Sigmoid colon (tissue), 7 donors: ENCODE data around the gene TMEM203. TPM values are rescaled to one million over a fixed set of nuclear protein-coding genes. Genes with fewer than 3 reads are reported as not detected.
"Not testable (repeated sequence)": the region's sequence is repeated elsewhere in the genome, so short reads cannot be mapped to it uniquely, and the experiment has no call there.

Experiments
- DNase-seq: peaks from one replicate; pipeline ENCODE4 v3.0.0-alpha.2; 2019
- H3K27ac ChIP-seq, 4 donors: fragments of 200-600 bp; sonication (generic); one replicate each; pipeline ENCODE4 v1.5.1; 2016 to 2019; ENCODE audit warnings: mild to moderate bottlenecking in 1 of 4
- H3K27me3 ChIP-seq, 3 donors: fragments of 200-600 bp; sonication (generic); one replicate each; pipeline ENCODE4 v1.5.1; 2019; ENCODE audit warnings: mild to moderate bottlenecking in 1 of 3
- H3K36me3 ChIP-seq, 4 donors: fragments of 200-600 bp; sonication (generic); one replicate each; pipeline ENCODE4 v1.5.1; 2016 to 2019
- H3K4me1 ChIP-seq, 4 donors: fragments of 200-600 bp; sonication (generic); one replicate each; pipeline ENCODE4 v1.5.1; 2017 to 2019
- H3K4me3 ChIP-seq, 4 donors: fragments of 200-600 bp; sonication (generic); one replicate each; pipeline ENCODE4 v1.5.1; 2017 to 2019; ENCODE audit warnings: mild to moderate bottlenecking in 2 of 4, moderate library complexity in 1 of 4
- H3K9me3 ChIP-seq, 4 donors: fragments of 200-600 bp in 3 of 4; sonication (generic) in 3 of 4; one replicate each; pipeline versions ENCODE4 v1.5.1 to v1.6.1; 2013 to 2019
- EP300 ChIP-seq, 4 donors: sonication (generic); formaldehyde crosslinking; IDR thresholded peaks; one replicate each; pipeline ENCODE4 v1.6.1; 2017; ENCODE audit warnings: antibody characterized with exemption in 4 of 4
- POLR2A ChIP-seq, 2 donors: fragments of 450-650 bp; IDR thresholded peaks; one replicate each; pipeline ENCODE4 v1.6.1; 2016; ENCODE audit warnings: antibody characterized with exemption in 2 of 2, mild to moderate bottlenecking in 2 of 2, moderate library complexity in 2 of 2
- POLR2AphosphoS5 ChIP-seq, 4 donors: sonication (generic); formaldehyde crosslinking; IDR thresholded peaks; one replicate each; pipeline ENCODE4 v1.6.1; 2017; ENCODE audit warnings: antibody characterized with exemption in 4 of 4
- WGBS, 2 donors: extraction: QIAGEN DNeasy Blood & Tissue Kit; methylation state at CpG; one replicate each; pipeline ENCODE4 v1.1.7; 2013; 5-methylcytosine and 5-hydroxymethylcytosine counted together
- intact Hi-C: fragments of 100-400 bp; cut with DNase I; formaldehyde crosslinking; loops from one replicate; pipeline ENCODE4 v1.15.1; 2023
- polyA plus RNA-seq, 3 donors: library from polyadenylated mRNA; stranded (reverse); fragments of 200-250 nt; gene quantifications; one replicate each; pipeline ENCODE4 v1.2.3, GENCODE V29; 2013
- total RNA-seq, 4 donors: library from RNA; depleted of rRNA; stranded (reverse); fragments of >200 nt; gene quantifications; one replicate each; pipeline ENCODE4 v1.1.0, GENCODE V29; 2016
- TF ChIP-seq, protein P1 (sequence below), 4 experiments: fragments of 450-650 bp in 3 of 4; fragments of 200-600 bp in 1 of 4; IDR thresholded peaks; one replicate each; pipeline ENCODE4 v1.5.1; 2016 to 2019; ENCODE audit warnings: antibody characterized with exemption in 4 of 4, mild to moderate bottlenecking in 3 of 4, moderate library complexity in 2 of 4
- donor health status: healthy with polysubstance abuse.
- donor health status: Bipolar disorder and iron deficiency.
- donor health status: healthy.

Gene TMEM203
- total and polyA plus RNA-seq, 7 donors, result 24.8 to 42.0 (median 33.2) TPM

DNA sequence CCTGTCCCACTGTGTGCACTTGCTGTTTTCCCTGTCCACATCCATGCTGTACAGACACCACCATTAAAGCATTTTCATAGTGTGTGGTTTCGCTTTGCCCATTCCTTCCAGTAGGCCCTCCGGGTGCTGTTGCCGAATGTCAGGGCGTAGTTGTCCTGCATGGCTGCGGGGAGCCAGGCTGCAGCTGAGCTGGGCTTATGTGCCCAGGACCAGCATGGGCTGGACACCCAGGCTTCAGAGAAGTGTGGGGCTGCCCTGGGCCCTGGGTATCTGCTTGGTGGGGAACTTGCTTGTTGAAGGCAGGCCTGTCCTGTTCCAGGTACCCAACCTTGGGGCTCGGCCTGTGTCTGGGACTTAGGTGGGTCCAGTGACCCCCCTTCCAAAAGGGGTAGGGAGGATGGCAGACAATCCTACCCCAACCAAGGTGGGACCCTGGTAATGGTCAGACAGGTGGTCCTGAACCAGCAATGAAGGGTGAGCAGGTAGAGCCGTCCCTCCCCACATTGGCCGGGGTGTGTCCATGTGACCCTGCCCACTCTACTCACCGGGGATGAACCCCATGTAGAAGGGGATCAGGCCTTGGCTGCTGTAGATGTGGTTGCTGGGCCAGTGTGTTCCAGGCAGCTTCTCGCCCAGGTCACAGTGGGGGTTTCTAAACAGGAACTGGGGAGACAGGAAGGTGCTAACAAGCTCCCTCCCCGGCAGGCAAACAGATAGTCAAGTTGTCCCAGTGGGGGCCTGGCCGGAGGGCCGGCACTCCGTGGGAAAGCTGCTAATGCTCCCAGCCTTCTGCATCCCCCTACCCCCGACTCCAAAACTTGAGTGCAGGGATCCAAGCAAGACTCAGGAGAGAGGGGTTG is 38.4 kb upstream of the TMEM203 start:
- intact Hi-C loops, result no loop called here
- no peak for DNase-seq
- Histone ChIP-seq H3K4me1 (peaks cover 2 to 47% (median 33%) of the 10 kb centered on the region in 4 donors), H3K27me3 (no peaks in the 10 kb centered on the region), H3K9me3 (no peaks in the 10 kb centered on the region), H3K4me3 (no peak overlapping the region), H3K27ac (no peak overlapping the region), H3K36me3 (peaks cover 4 to 19% (median 15%) of the 10 kb centered on the region in 4 donors)
- TF ChIP-seq EP300 (IDR thresholded peaks at IDR 0.05) (no peak), POLR2A (IDR thresholded peaks at IDR 0.05) (no peak), POLR2AphosphoS5 (IDR thresholded peaks at IDR 0.05) (no peak)
- TF ChIP-seq, protein P1, sequence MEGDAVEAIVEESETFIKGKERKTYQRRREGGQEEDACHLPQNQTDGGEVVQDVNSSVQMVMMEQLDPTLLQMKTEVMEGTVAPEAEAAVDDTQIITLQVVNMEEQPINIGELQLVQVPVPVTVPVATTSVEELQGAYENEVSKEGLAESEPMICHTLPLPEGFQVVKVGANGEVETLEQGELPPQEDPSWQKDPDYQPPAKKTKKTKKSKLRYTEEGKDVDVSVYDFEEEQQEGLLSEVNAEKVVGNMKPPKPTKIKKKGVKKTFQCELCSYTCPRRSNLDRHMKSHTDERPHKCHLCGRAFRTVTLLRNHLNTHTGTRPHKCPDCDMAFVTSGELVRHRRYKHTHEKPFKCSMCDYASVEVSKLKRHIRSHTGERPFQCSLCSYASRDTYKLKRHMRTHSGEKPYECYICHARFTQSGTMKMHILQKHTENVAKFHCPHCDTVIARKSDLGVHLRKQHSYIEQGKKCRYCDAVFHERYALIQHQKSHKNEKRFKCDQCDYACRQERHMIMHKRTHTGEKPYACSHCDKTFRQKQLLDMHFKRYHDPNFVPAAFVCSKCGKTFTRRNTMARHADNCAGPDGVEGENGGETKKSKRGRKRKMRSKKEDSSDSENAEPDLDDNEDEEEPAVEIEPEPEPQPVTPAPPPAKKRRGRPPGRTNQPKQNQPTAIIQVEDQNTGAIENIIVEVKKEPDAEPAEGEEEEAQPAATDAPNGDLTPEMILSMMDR (IDR thresholded peaks at IDR 0.05), result no peak
- WGBS, 2 donors, result 56 to 72% methylated on average over 15 of the region's 15 CpGs

DNA sequence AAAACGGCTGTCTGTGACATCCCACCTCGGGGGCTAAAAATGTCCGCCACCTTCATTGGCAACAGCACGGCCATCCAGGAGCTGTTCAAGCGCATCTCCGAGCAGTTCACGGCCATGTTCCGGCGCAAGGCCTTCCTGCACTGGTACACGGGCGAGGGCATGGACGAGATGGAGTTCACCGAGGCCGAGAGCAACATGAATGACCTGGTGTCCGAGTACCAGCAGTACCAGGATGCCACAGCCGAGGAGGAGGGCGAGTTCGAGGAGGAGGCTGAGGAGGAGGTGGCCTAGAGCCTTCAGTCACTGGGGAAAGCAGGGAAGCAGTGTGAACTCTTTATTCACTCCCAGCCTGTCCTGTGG is 37.8 kb upstream of the TMEM203 start:
- DNase-seq, intact Hi-C loops, H3K9me3 ChIP-seq, H3K4me3 ChIP-seq, H3K27me3 ChIP-seq, H3K27ac ChIP-seq: not testable (repeated sequence)
- Histone ChIP-seq H3K36me3 (peaks cover 4 to 19% (median 15%) of the 10 kb centered on the region in 4 donors), H3K4me1 (peaks cover 2 to 53% (median 38%) of the 10 kb centered on the region in 4 donors)
- WGBS, 2 donors, result 63 to 88% methylated on average over 18 of the region's 18 CpGs

DNA sequence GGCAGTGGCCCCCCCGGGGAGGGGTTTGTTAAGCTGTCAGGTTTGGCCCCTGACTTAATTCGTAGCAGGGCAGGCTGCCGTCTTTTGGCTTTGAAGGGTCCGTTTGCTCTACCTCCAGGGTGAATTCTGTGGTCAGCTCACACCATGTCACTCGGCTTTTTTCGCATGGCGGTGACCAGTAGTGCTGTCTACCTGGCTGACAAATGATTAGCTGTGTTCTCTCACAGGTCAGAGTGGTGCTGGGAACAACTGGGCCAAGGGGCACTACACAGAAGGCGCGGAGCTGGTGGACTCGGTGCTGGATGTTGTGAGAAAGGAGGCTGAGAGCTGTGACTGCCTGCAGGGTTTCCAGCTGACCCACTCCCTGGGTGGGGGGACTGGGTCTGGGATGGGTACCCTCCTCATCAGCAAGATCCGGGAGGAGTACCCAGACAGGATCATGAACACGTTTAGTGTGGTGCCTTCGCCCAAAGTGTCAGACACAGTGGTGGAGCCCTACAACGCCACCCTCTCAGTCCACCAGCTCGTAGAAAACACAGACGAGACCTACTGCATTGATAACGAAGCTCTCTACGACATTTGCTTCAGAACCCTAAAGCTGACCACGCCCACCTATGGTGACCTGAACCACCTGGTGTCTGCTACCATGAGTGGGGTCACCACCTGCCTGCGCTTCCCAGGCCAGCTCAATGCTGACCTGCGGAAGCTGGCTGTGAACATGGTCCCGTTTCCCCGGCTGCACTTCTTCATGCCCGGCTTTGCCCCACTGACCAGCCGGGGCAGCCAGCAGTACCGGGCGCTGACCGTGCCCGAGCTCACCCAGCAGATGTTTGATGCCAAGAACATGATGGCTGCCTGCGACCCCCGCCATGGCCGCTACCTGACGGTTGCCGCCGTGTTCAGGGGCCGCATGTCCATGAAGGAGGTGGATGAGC is 37.1 kb upstream of the TMEM203 start:
- intact Hi-C loops, result no loop called here
- Histone ChIP-seq H3K9me3 (no peaks in the 10 kb centered on the region), H3K4me1 (peaks cover 2 to 54% (median 41%) of the 10 kb centered on the region in 4 donors), H3K27ac (peak overlapping the region; percentile 92 to 97 (median 92)), H3K36me3 (peaks cover 4 to 19% (median 15%) of the 10 kb centered on the region in 4 donors), H3K4me3 (peak overlapping the region; percentile 68 to 88 (median 80)), H3K27me3 (no peaks in the 10 kb centered on the region)
- TF ChIP-seq EP300 (IDR thresholded peaks at IDR 0.05), result no peak
- TF ChIP-seq POLR2AphosphoS5 (IDR thresholded peaks at IDR 0.05), result no peak
- TF ChIP-seq, protein P1 (IDR thresholded peaks at IDR 0.05), result no peak
- TF ChIP-seq POLR2A (IDR thresholded peaks at IDR 0.05), result no peak
- DNase-seq, result no peak
- WGBS, 2 donors, result 31 to 72% methylated on average over 36 of the region's 36 CpGs

DNA sequence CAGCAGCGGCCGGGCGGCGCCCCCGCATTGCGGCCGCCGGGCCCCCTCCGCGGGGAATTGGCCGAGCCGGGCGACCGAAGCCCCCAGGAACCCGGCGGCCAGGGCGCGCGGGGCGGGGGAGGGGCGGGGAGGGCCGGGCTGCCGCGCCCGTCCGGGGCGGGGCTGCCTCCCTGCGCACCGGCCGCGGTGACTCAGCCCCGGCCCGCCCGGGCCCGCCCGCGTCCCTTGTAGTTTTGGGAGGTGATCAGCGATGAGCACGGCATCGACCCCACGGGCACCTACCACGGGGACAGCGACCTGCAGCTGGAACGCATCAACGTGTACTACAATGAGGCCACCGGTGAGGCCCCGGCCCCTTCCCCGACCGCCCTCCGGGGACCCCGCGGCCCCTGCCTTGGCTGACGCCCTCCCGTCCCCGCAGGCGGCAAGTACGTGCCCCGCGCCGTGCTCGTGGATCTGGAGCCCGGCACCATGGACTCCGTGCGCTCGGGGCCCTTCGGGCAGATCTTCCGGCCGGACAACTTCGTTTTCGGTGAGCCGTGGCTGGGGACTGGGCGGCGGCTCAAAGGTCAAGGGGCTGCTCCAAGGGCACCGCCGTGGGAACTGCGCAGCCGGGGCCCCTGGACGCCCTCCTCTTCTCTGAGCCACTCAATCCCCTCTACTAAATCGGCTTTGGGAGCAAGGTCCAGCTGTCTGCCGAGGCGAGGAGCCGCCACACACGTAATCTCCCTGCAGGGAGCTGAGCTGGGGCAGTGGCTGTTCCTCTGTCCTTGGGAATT is 36.2 kb upstream of the TMEM203 start:
- intact Hi-C loops, result loop anchor here (2.0 kb wide), 3 partner anchors 13 to 41 kb away; partner anchors contain the start of genes NELFB, RNF208 and TPRN
- H3K4me3 ChIP-seq, result peak overlapping the region; percentile 68 to 88 (median 80)
- peaks cover 2 to 62% (median 46%) of the 10 kb centered on the region in 4 donors for H3K4me1 ChIP-seq
- H3K27me3 ChIP-seq, result no peaks in the 10 kb centered on the region
- peaks cover 4 to 19% (median 15%) of the 10 kb centered on the region in 4 donors for H3K36me3 ChIP-seq
- H3K27ac ChIP-seq, result peak overlapping the region; percentile 92 to 97 (median 92)
- WGBS, 2 donors, result 1 to 3% methylated on average over 83 of the region's 83 CpGs
- TF ChIP-seq, protein P1 (IDR thresholded peaks at IDR 0.05), result no peak
- TF ChIP-seq POLR2A (IDR thresholded peaks at IDR 0.05), result no peak
- TF ChIP-seq POLR2AphosphoS5 (IDR thresholded peaks at IDR 0.05), result peak in 3 of 4 donors; percentile 3 to 29 (median 10)
- TF ChIP-seq EP300 (IDR thresholded peaks at IDR 0.05), result no peak
- DNase-seq, result peak; percentile 86
- no peaks in the 10 kb centered on the region for H3K9me3 ChIP-seq
